Neural crest cell (in vitro differentiated cells): ENCODE data around the gene SLC35A2. TPM values are rescaled to one million over a fixed set of nuclear protein-coding genes. Genes with fewer than 3 reads are reported as not detected.

Experiments
- DNase-seq: peaks from one replicate; pipeline ENCODE4 v3.0.0; 2021; ENCODE audit warnings: low read depth, mixed read lengths, low spot score
- H3K27ac Mint-ChIP-seq: one replicate; pipeline ENCODE4 v1.8.0; 2021; ENCODE audit warnings: mild to moderate bottlenecking, mixed read lengths; ENCODE audit not compliant: unreplicated experiment
- H3K27me3 Mint-ChIP-seq: 2 replicates; pipeline ENCODE4 v1.8.0; 2021; ENCODE audit warnings: low read depth, mild to moderate bottlenecking, mixed read lengths
- H3K36me3 Mint-ChIP-seq: 2 replicates; pipeline ENCODE4 v1.8.0; 2021; ENCODE audit warnings: low read depth, mild to moderate bottlenecking, mixed read lengths
- H3K4me1 Mint-ChIP-seq: 2 replicates; pipeline ENCODE4 v1.8.0; 2021; ENCODE audit warnings: mixed read lengths
- H3K4me3 Mint-ChIP-seq: one replicate; pipeline ENCODE4 v1.8.0; 2021; ENCODE audit warnings: mild to moderate bottlenecking, mixed read lengths
- H3K9me3 Mint-ChIP-seq: 2 replicates; pipeline ENCODE4 v1.8.0; 2021; ENCODE audit warnings: mixed read lengths
- CTCF ChIP-seq: fragments of 200-600 bp; sonication (generic); conservative IDR thresholded peaks from 2 replicates; pipeline ENCODE4 v1.5.0; 2021; ENCODE audit warnings: antibody characterized with exemption, mild to moderate bottlenecking
- total RNA-seq: library from RNA; stranded (reverse); gene quantifications from 2 replicates; pipeline ENCODE4 v1.2.1, GENCODE V29; 2021

Gene SLC35A2
- total RNA-seq, 1 donor from 2014 or later = 22.6 TPM

GRCh38 chrX:48923771-48924170 is 12.3 kb upstream of the SLC35A2 start:
- H3K9me3 Mint-ChIP-seq = no peaks in the 10 kb centered on the region
- H3K4me1 Mint-ChIP-seq = peaks cover 27% of the 10 kb centered on the region
- no peak overlapping the region for H3K27ac Mint-ChIP-seq
- DNase-seq = no peak
- no peaks in the 10 kb centered on the region for H3K27me3 Mint-ChIP-seq
- no peak for TF ChIP-seq CTCF
- H3K36me3 Mint-ChIP-seq = peaks cover 15% of the 10 kb centered on the region
- H3K4me3 Mint-ChIP-seq = no peak overlapping the region

- Mint-ChIP-seq H3K4me1 (peaks cover 31% of the 10 kb centered on the region), H3K9me3 (no peaks in the 10 kb centered on the region), H3K27ac (no peak overlapping the region), H3K4me3 (peak overlapping the region; percentile 47), H3K27me3 (no peaks in the 10 kb centered on the region), H3K36me3 (peaks cover 15% of the 10 kb centered on the region)
- no peak for TF ChIP-seq CTCF
- no peak for DNase-seq
These were observed 9.3 kb upstream of the SLC35A2 start for GRCh38 chrX:48920718-48921104.

DNA sequence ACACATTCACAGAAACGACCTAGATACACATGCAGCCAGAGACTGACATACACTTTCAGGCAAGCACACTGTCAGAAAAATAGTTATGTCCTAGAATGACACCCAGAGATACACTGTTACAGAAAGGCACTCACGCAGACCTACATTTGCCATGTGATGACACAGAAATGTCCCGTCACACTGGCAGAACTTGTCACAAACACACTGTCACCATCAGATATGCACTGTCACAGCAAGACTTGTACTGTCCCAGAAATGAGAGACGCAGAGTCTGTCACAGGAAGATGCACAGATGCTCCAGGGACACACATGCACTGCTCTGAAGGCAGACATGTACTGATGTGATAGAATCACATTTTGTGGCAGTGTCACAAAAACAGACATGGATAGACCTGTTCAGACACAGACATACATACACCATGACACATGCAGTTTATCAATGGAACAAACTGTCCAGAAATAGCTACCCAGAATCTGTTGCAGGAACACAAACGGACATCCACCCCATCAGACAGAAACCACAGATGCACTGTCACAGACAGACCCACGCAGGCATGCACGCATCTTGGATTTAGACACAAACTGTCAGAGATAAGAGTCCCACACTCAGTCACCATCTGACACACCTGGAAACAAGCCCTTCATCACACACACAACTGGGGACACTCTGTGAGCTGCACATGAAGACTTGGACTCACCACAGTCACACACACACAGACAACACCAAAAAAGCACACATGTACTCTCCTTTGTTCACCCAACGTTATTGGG is 8.7 kb upstream of the SLC35A2 start:
- no peak for TF ChIP-seq CTCF
- H3K27ac Mint-ChIP-seq = no peak overlapping the region
- no peaks in the 10 kb centered on the region for H3K9me3 Mint-ChIP-seq
- no peak for DNase-seq
- H3K4me1 Mint-ChIP-seq = peaks cover 31% of the 10 kb centered on the region
- peaks cover 11% of the 10 kb centered on the region for H3K36me3 Mint-ChIP-seq
- peak overlapping the region; percentile 88 for H3K4me3 Mint-ChIP-seq
- H3K27me3 Mint-ChIP-seq = no peaks in the 10 kb centered on the region

DNA sequence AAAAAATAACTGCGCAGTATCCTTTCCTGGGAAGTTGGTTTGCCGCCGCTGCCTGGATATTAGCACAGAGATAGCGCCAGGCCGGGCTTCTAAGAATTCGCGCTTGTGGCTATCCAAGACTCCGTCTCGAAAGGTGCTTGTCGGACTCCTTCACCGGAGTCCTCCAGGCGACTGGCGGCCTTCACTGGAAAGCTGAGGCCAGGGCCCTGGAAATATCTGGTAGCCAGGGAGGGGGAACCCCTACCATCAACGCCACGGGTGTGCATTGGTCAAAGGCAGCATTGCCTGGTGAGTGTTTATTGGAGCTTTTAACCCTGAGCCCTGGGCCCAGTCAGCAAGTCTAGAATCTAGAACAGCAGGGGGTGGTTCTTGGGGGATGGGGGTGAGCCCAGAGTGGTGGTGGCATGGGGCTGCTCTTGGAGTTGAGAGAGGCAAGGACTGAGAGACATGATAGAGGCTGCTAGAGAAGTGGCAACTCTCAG is 8.0 kb upstream of the SLC35A2 start:
- Mint-ChIP-seq H3K9me3 (no peaks in the 10 kb centered on the region), H3K36me3 (peaks cover 9% of the 10 kb centered on the region), H3K4me3 (peak overlapping the region; percentile 88), H3K27ac (no peak overlapping the region), H3K27me3 (no peaks in the 10 kb centered on the region), H3K4me1 (peaks cover 31% of the 10 kb centered on the region)
- no peak for TF ChIP-seq CTCF
- no peak for DNase-seq

- peak; percentile 76 for DNase-seq
- Mint-ChIP-seq H3K4me1 (peaks cover 31% of the 10 kb centered on the region), H3K9me3 (no peaks in the 10 kb centered on the region), H3K4me3 (peak within 1 kb of the TSS; percentile 88), H3K27ac (peak within 1 kb of the TSS; percentile 57), H3K27me3 (no peaks in the 10 kb centered on the region), H3K36me3 (peaks cover 4% of the 10 kb centered on the region)
- TF ChIP-seq CTCF = no peak
These were observed 7.3 kb upstream of the SLC35A2 start, which contains the start of gene PIM2 for GRCh38 chrX:48918643-48919340. TSS of gene PIM2 (minus strand) at chrX:48919024. CDS start at chrX:48918834, 190 bp downstream.
